Occipital lobe (tissue), 2 donors: ENCODE results near the gene PCBP2. TPM values are rescaled to one million over a fixed set of nuclear protein-coding genes. Genes with fewer than 3 reads are reported as not detected.
"Not testable (repeated sequence)": the region's sequence is repeated elsewhere in the genome, so short reads cannot be mapped to it uniquely, and the experiment has no call there.

Source experiments
- DNase-seq: peaks from one replicate; lab custom pipeline; 2025; lab: John Stamatoyannopoulos, UW
- total RNA-seq: library from RNA; depleted of rRNA; stranded (reverse); fragments of >200 nt; gene quantifications from one replicate; pipeline ENCODE4 v1.2.3, GENCODE V29; 2014

The PCBP2 gene
- total RNA-seq, 1 donor from 2014 or later: 181 TPM

GRCh38 chr12:53441040-53441833 lies 10.7 kb upstream of the PCBP2 start, which contains the start of gene PRR13:
Gene PRR13 (plus strand): TSS chr12:53441734. CDS start chr12:53442715, 981 bp downstream.
- peak; percentile 99 for DNase-seq

GRCh38 chr12:53443955-53444354 lies 7.9 kb upstream of the PCBP2 start:
- no peak for DNase-seq

GRCh38 chr12:53444593-53445325 lies 7.1 kb upstream of the PCBP2 start:
- not testable (repeated sequence) for DNase-seq

GRCh38 chr12:53450936-53451335 lies 966 bp upstream of the PCBP2 start:
- DNase-seq: no peak

- DNase-seq: peak; percentile 79
These were observed 516 bp downstream of the PCBP2 start for GRCh38 chr12:53452159-53453077.

- no peak for DNase-seq
These were observed 2.2 kb downstream of the PCBP2 start for GRCh38 chr12:53453953-53454640.

- no peak for DNase-seq
These were observed 2.8 kb downstream of the PCBP2 start for GRCh38 chr12:53454707-53455106.

- no peak for DNase-seq
These were observed 4.9 kb downstream of the PCBP2 start for GRCh38 chr12:53456654-53457366.

GRCh38 chr12:53459097-53459496 lies 7.2 kb downstream of the PCBP2 start:
- DNase-seq: no peak

GRCh38 chr12:53461059-53461458 lies 9.2 kb downstream of the PCBP2 start:
- no peak for DNase-seq

GRCh38 chr12:53461591-53461990 lies 9.7 kb downstream of the PCBP2 start:
- no peak for DNase-seq

GRCh38 chr12:53462935-53463334 lies 11.0 kb downstream of the PCBP2 start:
- no peak for DNase-seq

GRCh38 chr12:53463802-53464560 lies 12.1 kb downstream of the PCBP2 start:
- no peak for DNase-seq

GRCh38 chr12:53464685-53465418 lies 12.9 kb downstream of the PCBP2 start:
- no peak for DNase-seq

GRCh38 chr12:53465679-53466078 lies 13.8 kb downstream of the PCBP2 start:
- DNase-seq: no peak

- no peak for DNase-seq
These were observed 14.7 kb downstream of the PCBP2 start for GRCh38 chr12:53466640-53467039.

GRCh38 chr12:53467082-53467481 lies 15.2 kb downstream of the PCBP2 start:
- DNase-seq: no peak

GRCh38 chr12:53467880-53468279 lies 16.0 kb downstream of the PCBP2 start:
- DNase-seq: no peak

- DNase-seq: no peak
These were observed 16.4 kb downstream of the PCBP2 start for GRCh38 chr12:53468282-53468681.
